GM12878 (cell line): ENCODE data around the gene PTPRM.

Source experiments
- EZH2 ChIP-seq: IDR thresholded peaks from 2 replicates; pipeline ENCODE4 v1.6.1; 2012; ENCODE audit warnings: low read depth, mild to moderate bottlenecking, control low read depth, inconsistent platforms, low read length, borderline replicate concordance; ENCODE audit not compliant: control insufficient read depth
- GABPA ChIP-seq: IDR thresholded peaks from 2 replicates; pipeline ENCODE4 v1.6.1; 2014; ENCODE audit warnings: antibody characterized with exemption, low read depth, mild to moderate bottlenecking, inconsistent platforms
- HDAC2 ChIP-seq: fragments of 200-600 bp; sonication (generic); IDR thresholded peaks from 2 replicates; pipeline ENCODE4 v1.6.1; 2017
- POLR2A ChIP-seq: IDR thresholded peaks from 2 replicates; pipeline ENCODE4 v1.6.1; 2011; ENCODE audit warnings: low read depth, mild to moderate bottlenecking, low read length
- POLR2AphosphoS5 ChIP-seq: IDR thresholded peaks from 2 replicates; pipeline ENCODE4 v1.6.1; 2011; ENCODE audit warnings: mild to moderate bottlenecking, low read length, inconsistent platforms
- REST ChIP-seq: IDR thresholded peaks from 2 replicates; pipeline ENCODE4 v1.6.1; 2012; ENCODE audit warnings: mild to moderate bottlenecking, low read depth, low read length
- RFX5 ChIP-seq: IDR thresholded peaks from 2 replicates; pipeline ENCODE4 v1.6.1; 2011; ENCODE audit warnings: low read depth, low read length, improper control_type of control experiment
- USF2 ChIP-seq: IDR thresholded peaks from 2 replicates; pipeline ENCODE4 v1.6.1; 2011; ENCODE audit warnings: low read depth, low read length, improper control_type of control experiment, borderline replicate concordance
- ZBTB33 ChIP-seq: fragments of 450-650 bp; IDR thresholded peaks from 2 replicates; pipeline ENCODE4 v1.6.1; 2017; ENCODE audit warnings: mild to moderate bottlenecking
- ZNF622 ChIP-seq: fragments of 450-650 bp; IDR thresholded peaks from 2 replicates; pipeline ENCODE4 v1.6.1; 2017; ENCODE audit warnings: mild to moderate bottlenecking, inconsistent platforms
- TF ChIP-seq, protein P1 (sequence below), 3 experiments: IDR thresholded peaks in 2 of 3; conservative IDR thresholded peaks in 1 of 3; 2 replicates each; pipeline ENCODE4 v1.5.1; 2011; ENCODE audit warnings: low read depth in 3 of 3, low read length in 3 of 3, mild to moderate bottlenecking in 3 of 3, control low read depth in 2 of 3, moderate library complexity in 2 of 3, inconsistent platforms in 1 of 3, mixed read lengths in 1 of 3; ENCODE audit not compliant: control insufficient read depth in 2 of 3, insufficient read depth in 1 of 3; ENCODE audit errors: extremely low read depth in 1 of 3
- TF ChIP-seq, protein P2 (sequence below): IDR thresholded peaks from 2 replicates; pipeline ENCODE4 v1.6.1; 2012; ENCODE audit warnings: low read depth, low read length, improper control_type of control experiment

DNA sequence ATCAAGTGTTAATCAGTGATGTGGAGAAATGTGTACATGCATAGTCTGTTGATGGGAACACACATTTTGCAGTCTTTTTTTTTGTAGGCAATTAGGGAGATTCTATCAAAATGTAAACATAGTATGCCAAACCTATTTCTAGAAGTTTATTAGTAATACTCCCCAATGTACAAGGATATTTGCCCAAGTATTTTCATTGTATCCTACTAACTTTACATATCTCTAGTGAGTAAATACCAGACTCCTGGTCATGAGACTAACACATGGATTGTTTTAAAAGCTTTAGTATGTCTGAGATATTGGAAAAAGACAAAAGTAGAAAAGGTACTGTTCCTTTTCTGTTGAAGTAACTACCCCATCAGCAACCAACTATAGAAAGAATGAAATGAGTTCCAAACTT lies 513.0 kb downstream of the PTPRM start:
- TF ChIP-seq HDAC2 (no peak), RFX5 (no peak), POLR2A (no peak), EZH2 (no peak), POLR2AphosphoS5 (no peak), ZBTB33 (no peak), ZNF622 (no peak), USF2 (no peak), REST (no peak), GABPA (no peak)
- TF ChIP-seq, protein P1, sequence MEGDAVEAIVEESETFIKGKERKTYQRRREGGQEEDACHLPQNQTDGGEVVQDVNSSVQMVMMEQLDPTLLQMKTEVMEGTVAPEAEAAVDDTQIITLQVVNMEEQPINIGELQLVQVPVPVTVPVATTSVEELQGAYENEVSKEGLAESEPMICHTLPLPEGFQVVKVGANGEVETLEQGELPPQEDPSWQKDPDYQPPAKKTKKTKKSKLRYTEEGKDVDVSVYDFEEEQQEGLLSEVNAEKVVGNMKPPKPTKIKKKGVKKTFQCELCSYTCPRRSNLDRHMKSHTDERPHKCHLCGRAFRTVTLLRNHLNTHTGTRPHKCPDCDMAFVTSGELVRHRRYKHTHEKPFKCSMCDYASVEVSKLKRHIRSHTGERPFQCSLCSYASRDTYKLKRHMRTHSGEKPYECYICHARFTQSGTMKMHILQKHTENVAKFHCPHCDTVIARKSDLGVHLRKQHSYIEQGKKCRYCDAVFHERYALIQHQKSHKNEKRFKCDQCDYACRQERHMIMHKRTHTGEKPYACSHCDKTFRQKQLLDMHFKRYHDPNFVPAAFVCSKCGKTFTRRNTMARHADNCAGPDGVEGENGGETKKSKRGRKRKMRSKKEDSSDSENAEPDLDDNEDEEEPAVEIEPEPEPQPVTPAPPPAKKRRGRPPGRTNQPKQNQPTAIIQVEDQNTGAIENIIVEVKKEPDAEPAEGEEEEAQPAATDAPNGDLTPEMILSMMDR (IDR thresholded peaks at IDR 0.05 in 2 of 3, conservative IDR thresholded peaks at IDR 0.05 in 1 of 3; ENCODE audit: control insufficient read depth in 2 of 3, extremely low read depth in 1 of 3, insufficient read depth in 1 of 3, low read depth in 3 of 3, low read length in 3 of 3) = no peak
- TF ChIP-seq, protein P2, sequence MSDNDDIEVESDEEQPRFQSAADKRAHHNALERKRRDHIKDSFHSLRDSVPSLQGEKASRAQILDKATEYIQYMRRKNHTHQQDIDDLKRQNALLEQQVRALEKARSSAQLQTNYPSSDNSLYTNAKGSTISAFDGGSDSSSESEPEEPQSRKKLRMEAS = no peak
